ENCODE data around the gene TNFSF15.
"Not testable (repeated sequence)": the region's sequence is repeated elsewhere in the genome, so short reads cannot be mapped to it uniquely, and the experiment has no call there.

The TNFSF15 gene

GRCh38 chr9:114745108-114745848 lies 60.6 kb downstream of the TNFSF15 start:
- Histone ChIP-seq H3K4me3 (no peak overlapping the region), H3K4me1 (peaks cover 0 to 28% (median 4%) of the 10 kb centered on the region in 10 experiments; a peak in 10 of 20 replicates), H4K20me1 (no peaks in the 10 kb centered on the region), H3K36me3 (no peaks in the 10 kb centered on the region), H3K27ac (peak overlapping the region in 1 of 11 experiments; percentile 20; a peak in 2 of 22 replicates), H3K9me3 (replicated peaks in 1 of 11) (no peaks in the 10 kb centered on the region), H3K27me3 (no peaks in the 10 kb centered on the region), H3K9ac (0 out of 22 replicates have a peak overlapping the region, but pooled peaks of 1 of the 11 experiments have one; percentile 10), H3K4me2 (peak overlapping the region in 5 of 11 experiments; percentile 35 to 84 (median 72); a peak in 9 of 22 replicates)
- no peak for TF ChIP-seq Cebpa-rat (IDR thresholded peaks at IDR 0.05)

DNA sequence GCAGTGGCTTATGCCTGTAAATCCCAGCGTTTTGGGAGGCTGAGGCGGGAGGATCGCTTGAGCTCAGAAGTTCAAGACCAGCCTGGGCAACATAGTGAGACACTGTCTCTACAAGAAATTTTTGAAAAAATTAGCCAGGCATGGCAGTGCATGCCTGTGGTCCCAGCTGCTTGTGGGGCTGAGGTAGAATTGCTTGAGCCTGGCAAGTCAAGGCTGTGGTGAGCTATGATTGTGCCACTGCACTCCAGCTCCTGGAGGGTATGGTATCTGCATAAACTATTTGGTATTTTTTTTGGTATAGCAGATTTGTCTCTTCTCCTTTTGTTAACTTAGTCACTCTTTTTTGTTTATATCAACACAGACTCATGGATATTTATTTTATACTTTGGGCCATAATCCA lies 62.4 kb downstream of the TNFSF15 start:
- H3K4me1 ChIP-seq = peaks cover 0 to 42% (median 8%) of the 10 kb centered on the region in 10 experiments; a peak in 10 of 20 replicates
- H3K9ac ChIP-seq = no peak overlapping the region
- no peaks in the 10 kb centered on the region for H3K36me3 ChIP-seq
- no peaks in the 10 kb centered on the region for H4K20me1 ChIP-seq
- no peak overlapping the region for H3K27ac ChIP-seq
- H3K9me3 ChIP-seq (replicated peaks in 1 of 11) = no peaks in the 10 kb centered on the region
- H3K27me3 ChIP-seq = no peaks in the 10 kb centered on the region
- TF ChIP-seq Cebpa-rat (IDR thresholded peaks at IDR 0.05) = no peak
- H3K4me2 ChIP-seq = no peak overlapping the region
- no peak overlapping the region for H3K4me3 ChIP-seq

DNA sequence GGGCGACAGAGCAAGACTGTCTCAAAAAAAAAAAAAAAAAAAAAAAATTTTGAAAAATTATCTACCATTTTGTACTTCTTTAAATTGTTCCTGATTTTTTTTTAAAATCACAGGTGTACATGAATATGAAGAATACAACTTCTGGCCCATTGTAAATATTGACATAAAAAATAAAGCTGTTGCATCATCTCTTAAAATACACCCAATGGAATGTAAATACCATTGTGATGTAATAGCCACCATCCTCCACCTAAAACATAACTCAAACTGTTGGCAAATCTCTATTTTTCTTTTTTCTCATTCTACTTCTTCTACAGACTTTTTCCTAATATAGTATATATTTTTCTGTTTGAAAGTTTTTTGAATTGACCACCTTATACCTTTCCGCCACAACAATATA lies 62.9 kb downstream of the TNFSF15 start:
- peaks cover 0 to 46% (median 9%) of the 10 kb centered on the region in 10 experiments; a peak in 10 of 20 replicates for H3K4me1 ChIP-seq
- TF ChIP-seq Cebpa-rat (IDR thresholded peaks at IDR 0.05) = no peak
- H3K27me3 ChIP-seq = no peaks in the 10 kb centered on the region
- H4K20me1 ChIP-seq = no peaks in the 10 kb centered on the region
- H3K9me3 ChIP-seq (replicated peaks in 1 of 11) = no peaks in the 10 kb centered on the region
- H3K4me3 ChIP-seq = no peak overlapping the region
- no peaks in the 10 kb centered on the region for H3K36me3 ChIP-seq
- H3K27ac ChIP-seq = no peak overlapping the region
- H3K9ac ChIP-seq = no peak overlapping the region
- no peak overlapping the region for H3K4me2 ChIP-seq

DNA sequence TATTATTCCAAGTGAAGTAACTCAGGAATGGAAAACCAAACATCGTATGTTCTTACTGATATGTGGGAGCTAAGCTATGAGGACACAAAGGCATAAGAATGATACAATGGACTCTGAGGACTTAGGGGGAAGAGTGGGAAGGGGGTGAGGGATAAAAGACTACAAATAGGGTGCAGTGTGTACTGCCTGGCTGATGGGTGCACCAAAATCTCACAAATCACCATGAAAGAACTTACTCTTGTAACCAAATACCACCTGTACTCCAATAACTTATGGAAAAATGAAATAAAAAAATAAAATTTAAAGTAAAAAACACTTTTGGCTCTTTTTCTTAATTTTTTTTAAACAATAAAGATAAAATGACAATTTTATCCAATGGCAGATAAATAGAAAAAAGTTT lies 64.3 kb downstream of the TNFSF15 start:
- H4K20me1 ChIP-seq; H3K9ac ChIP-seq; H3K9me3 ChIP-seq (replicated peaks in 1 of 11); H3K4me2 ChIP-seq; H3K27ac ChIP-seq; H3K36me3 ChIP-seq; H3K27me3 ChIP-seq; H3K4me3 ChIP-seq: not testable (repeated sequence)
- H3K4me1 ChIP-seq = peaks cover 6 to 51% (median 16%) of the 10 kb centered on the region in 10 experiments; a peak in 18 of 20 replicates

- Histone ChIP-seq H3K4me1 (peaks cover 6 to 41% (median 12%) of the 10 kb centered on the region in 10 experiments; a peak in 18 of 20 replicates), H3K9ac (no peak overlapping the region), H4K20me1 (no peaks in the 10 kb centered on the region), H3K27ac (peak overlapping the region in 4 of 11 experiments; percentile 3 to 67 (median 38); a peak in 8 of 22 replicates), H3K36me3 (no peaks in the 10 kb centered on the region), H3K27me3 (no peaks in the 10 kb centered on the region), H3K4me3 (no peak overlapping the region), H3K4me2 (peak overlapping the region in 4 of 11 experiments; percentile 32 to 54 (median 42); a peak in 9 of 22 replicates), H3K9me3 (replicated peaks in 1 of 11) (no peaks in the 10 kb centered on the region)
- TF ChIP-seq Cebpa-rat (IDR thresholded peaks at IDR 0.05) = no peak
Observed at GRCh38 chr9:114738581-114739316, 67.1 kb downstream of the TNFSF15 start.

GRCh38 chr9:114737847-114738246 lies 68.0 kb downstream of the TNFSF15 start:
- H3K4me1 ChIP-seq = peaks cover 6 to 41% (median 12%) of the 10 kb centered on the region in 10 experiments; a peak in 18 of 20 replicates
- H3K27ac ChIP-seq = 0 out of 22 replicates have a peak overlapping the region, but pooled peaks of 1 of the 11 experiments have one; percentile 45
- no peaks in the 10 kb centered on the region for H3K27me3 ChIP-seq
- no peak overlapping the region for H3K4me3 ChIP-seq
- 0 out of 22 replicates have a peak overlapping the region, but pooled peaks of 2 of the 11 experiments have one; percentile 25 to 48 for H3K4me2 ChIP-seq
- H3K9me3 ChIP-seq (replicated peaks in 1 of 11) = no peaks in the 10 kb centered on the region
- H4K20me1 ChIP-seq = no peaks in the 10 kb centered on the region
- H3K36me3 ChIP-seq = no peaks in the 10 kb centered on the region
- TF ChIP-seq Cebpa-rat (IDR thresholded peaks at IDR 0.05) = no peak
- no peak overlapping the region for H3K9ac ChIP-seq

- Histone ChIP-seq H4K20me1 (no peaks in the 10 kb centered on the region), H3K4me2 (peak overlapping the region; percentile 29 to 69 (median 49); a peak in 17 of 22 replicates), H3K4me1 (peaks cover 6 to 41% (median 12%) of the 10 kb centered on the region in 10 experiments; a peak in 18 of 20 replicates), H3K36me3 (no peaks in the 10 kb centered on the region), H3K27ac (peak overlapping the region in 1 of 11 experiments; percentile 9; a peak in 1 of 22 replicates), H3K4me3 (no peak overlapping the region), H3K27me3 (no peaks in the 10 kb centered on the region), H3K9ac (no peak overlapping the region), H3K9me3 (replicated peaks in 1 of 11) (no peaks in the 10 kb centered on the region)
- no peak for TF ChIP-seq Cebpa-rat (IDR thresholded peaks at IDR 0.05)
Observed at GRCh38 chr9:114737118-114737517, 68.7 kb downstream of the TNFSF15 start.

DNA sequence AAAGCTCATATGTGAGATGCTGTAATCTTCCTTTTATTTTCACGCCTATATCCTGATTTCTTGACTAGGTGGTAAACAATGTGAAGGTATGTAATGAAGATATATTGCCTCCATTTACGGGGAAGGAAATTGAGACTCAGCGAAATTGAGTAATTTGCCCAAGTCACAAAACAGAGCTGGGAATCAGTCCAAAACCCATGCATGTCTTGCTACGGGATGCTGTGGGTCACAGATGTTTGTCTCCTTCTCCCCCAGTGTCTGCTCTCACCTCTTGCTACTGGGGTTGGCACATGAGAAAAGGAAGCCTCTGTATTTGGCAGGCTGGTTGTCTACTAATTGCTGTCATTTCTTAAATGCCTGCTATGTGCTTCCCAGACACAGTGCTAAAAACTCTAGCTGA lies 70.1 kb downstream of the TNFSF15 start:
- Histone ChIP-seq H3K27me3 (no peaks in the 10 kb centered on the region), H3K4me2 (peak overlapping the region in 3 of 11 experiments; percentile 8 to 31 (median 26); a peak in 2 of 22 replicates), H3K27ac (no peak overlapping the region), H3K9ac (no peak overlapping the region), H3K4me3 (no peak overlapping the region), H3K36me3 (no peaks in the 10 kb centered on the region), H4K20me1 (no peaks in the 10 kb centered on the region), H3K9me3 (replicated peaks in 1 of 11) (no peaks in the 10 kb centered on the region), H3K4me1 (peaks cover 6 to 41% (median 12%) of the 10 kb centered on the region in 10 experiments; a peak in 18 of 20 replicates)
- TF ChIP-seq Cebpa-rat (IDR thresholded peaks at IDR 0.05) = no peak

DNA sequence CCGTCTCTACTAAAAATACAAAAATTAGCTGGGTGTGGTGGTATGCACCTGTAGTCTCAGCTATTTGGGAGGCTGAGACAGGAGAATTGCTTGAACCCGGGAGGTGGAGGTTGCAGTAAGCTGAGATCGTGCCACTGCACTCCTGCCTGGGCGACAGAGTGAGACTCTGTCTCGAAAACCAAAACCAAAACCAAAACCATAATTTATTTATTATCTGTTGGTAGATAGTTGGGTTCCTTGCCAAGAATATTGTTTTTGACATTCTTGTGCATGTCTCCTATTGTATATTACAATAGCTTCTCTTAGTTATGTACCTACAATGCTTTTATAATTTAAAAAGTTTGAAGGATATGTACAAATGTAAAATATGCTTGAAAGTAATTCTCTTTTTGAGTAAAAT lies 70.7 kb downstream of the TNFSF15 start:
- H3K27me3 ChIP-seq; H3K27ac ChIP-seq; H3K9me3 ChIP-seq (replicated peaks in 1 of 11); H3K4me3 ChIP-seq; H3K36me3 ChIP-seq; H3K9ac ChIP-seq; H4K20me1 ChIP-seq: not testable (repeated sequence)
- H3K4me2 ChIP-seq = peak overlapping the region in 1 of 11 experiments; percentile 26; a peak in 1 of 22 replicates
- peaks cover 6 to 41% (median 12%) of the 10 kb centered on the region in 10 experiments; a peak in 18 of 20 replicates for H3K4me1 ChIP-seq

All from BLaER1 treated with 17β-estradiol and CSF1 and Interleukin-3, amounts not matched to agents 10 nM and 100 nM (cell line).